WTC11 (cell line): Measurements from ENCODE around the gene CDH18. TPM values are rescaled to one million over a fixed set of nuclear protein-coding genes. Genes with fewer than 3 reads are reported as not detected.

ENCODE experiments used
- ATAC-seq: fragments of 200-7000 bp; cut with Tn5 transposase; 2 replicates; pipeline ENCODE4 v1.10.0; 2021; ENCODE audit warnings: mild to moderate bottlenecking, moderate library complexity
- CTCF ChIA-PET: fragments of 300-600 bp; sonication (Branson Sonifier 250); formaldehyde crosslinking; loops from one replicate; lab custom pipeline; 2021; ENCODE audit warnings: antibody characterized with exemption; lab: Charles Lee
- POLR2A ChIA-PET: fragments of 350-600 bp; sonication (Branson Sonifier 250); formaldehyde crosslinking; loops from one replicate; lab custom pipeline; 2021; ENCODE audit warnings: antibody characterized with exemption; lab: Charles Lee
- DNase-seq: peaks from one replicate; pipeline ENCODE4 v3.0.0; 2021; ENCODE audit warnings: low spot score
- H3K27ac Mint-ChIP-seq: 2 replicates; pipeline ENCODE4 v1.8.0; 2021; ENCODE audit warnings: mixed read lengths
- H3K27me3 Mint-ChIP-seq: 2 replicates; pipeline ENCODE4 v1.8.0; 2021; ENCODE audit warnings: low read depth, mild to moderate bottlenecking, moderate library complexity, mixed read lengths
- H3K36me3 Mint-ChIP-seq: 2 replicates; pipeline ENCODE4 v1.8.0; 2021; ENCODE audit warnings: mixed read lengths
- H3K4me1 Mint-ChIP-seq: 2 replicates; pipeline ENCODE4 v1.8.0; 2022; ENCODE audit warnings: mixed read lengths
- H3K4me3 Mint-ChIP-seq: 2 replicates; pipeline ENCODE4 v1.8.0; 2021; ENCODE audit warnings: mild to moderate bottlenecking, moderate library complexity, mixed read lengths
- H3K9me3 Mint-ChIP-seq: 2 replicates; pipeline ENCODE4 v1.8.0; 2021; ENCODE audit warnings: mixed read lengths
- ARID4B ChIP-seq: sonication (generic); formaldehyde crosslinking; IDR thresholded peaks from 2 replicates; pipeline ENCODE4 v1.8.0; 2023; ENCODE audit warnings: missing genetic modification reagents, mild to moderate bottlenecking, borderline replicate concordance
- CREB1 ChIP-seq: sonication (generic); formaldehyde crosslinking; IDR thresholded peaks from 2 replicates; pipeline ENCODE4 v1.8.0; 2023; ENCODE audit warnings: mild to moderate bottlenecking, missing genetic modification reagents
- HMGA2 ChIP-seq: fragments of 250-450 bp; sonication (Bioruptor Pico); IDR thresholded peaks from 2 replicates; pipeline ENCODE4 v1.4.0; 2021; ENCODE audit warnings: mild to moderate bottlenecking, moderate library complexity
- IRF2 ChIP-seq: sonication (generic); formaldehyde crosslinking; IDR thresholded peaks from 2 replicates; pipeline ENCODE4 v1.8.0; 2022; ENCODE audit warnings: low read depth, missing genetic modification reagents, borderline replicate concordance
- STAT6 ChIP-seq: sonication (generic); formaldehyde crosslinking; conservative IDR thresholded peaks from 2 replicates; pipeline ENCODE4 v1.8.1; 2023; ENCODE audit warnings: mild to moderate bottlenecking, low read depth, missing genetic modification reagents, moderate library complexity
- ZBTB21 ChIP-seq: sonication (generic); formaldehyde crosslinking; IDR thresholded peaks from 2 replicates; pipeline ENCODE4 v1.8.1; 2023; ENCODE audit warnings: mild to moderate bottlenecking, missing genetic modification reagents, borderline replicate concordance
- ZNF423 ChIP-seq: fragments of 250-450 bp; sonication (Bioruptor Pico); IDR thresholded peaks from 2 replicates; pipeline ENCODE4 v2.1.2; 2022; ENCODE audit warnings: mild to moderate bottlenecking, moderate library complexity
- total RNA-seq: library from RNA; stranded (reverse); gene quantifications from 3 replicates; pipeline ENCODE4 v1.2.3, GENCODE V29; 2021
- TF ChIP-seq, protein P1 (sequence below): sonication (generic); formaldehyde crosslinking; IDR thresholded peaks from 2 replicates; pipeline ENCODE4 v1.8.0; 2022; ENCODE audit warnings: mild to moderate bottlenecking, missing genetic modification reagents
- TF ChIP-seq, protein P2 (sequence below): sonication (generic); formaldehyde crosslinking; IDR thresholded peaks from 2 replicates; pipeline ENCODE4 v1.8.0; 2023; ENCODE audit warnings: mild to moderate bottlenecking, missing genetic modification reagents
- TF ChIP-seq, protein P3 (sequence below): sonication (generic); formaldehyde crosslinking; IDR thresholded peaks from 2 replicates; pipeline ENCODE4 v1.8.1; 2023; ENCODE audit warnings: mild to moderate bottlenecking, missing genetic modification reagents, borderline replicate concordance
- TF ChIP-seq, protein P4 (sequence below): sonication (generic); formaldehyde crosslinking; IDR thresholded peaks from 2 replicates; pipeline ENCODE4 v1.8.1; 2022; ENCODE audit warnings: mild to moderate bottlenecking, missing genetic modification reagents, moderate library complexity, borderline replicate concordance

The CDH18 gene
- total RNA-seq, 1 experiment from 2014 or later: 0.24 TPM

GRCh38 chr5:20000416-20000815 is 12.4 kb upstream of the CDH18 start:
- ChIA-PET CTCF (no interaction called here), POLR2A (no interaction called here)
- H3K36me3 Mint-ChIP-seq: no peaks in the 10 kb centered on the region
- DNase-seq (no peak), ATAC-seq (no peak)
- no peak overlapping the region for H3K27ac Mint-ChIP-seq
- TF ChIP-seq, protein P1, sequence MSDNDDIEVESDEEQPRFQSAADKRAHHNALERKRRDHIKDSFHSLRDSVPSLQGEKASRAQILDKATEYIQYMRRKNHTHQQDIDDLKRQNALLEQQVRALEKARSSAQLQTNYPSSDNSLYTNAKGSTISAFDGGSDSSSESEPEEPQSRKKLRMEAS (CRISPR knock-in tag): no peak
- no peak for TF ChIP-seq HMGA2 (CRISPR knock-in tag)
- H3K4me1 Mint-ChIP-seq: no peaks in the 10 kb centered on the region
- no peaks in the 10 kb centered on the region for H3K27me3 Mint-ChIP-seq
- H3K4me3 Mint-ChIP-seq: no peak overlapping the region
- H3K9me3 Mint-ChIP-seq: no peaks in the 10 kb centered on the region

- H3K4me3 Mint-ChIP-seq: peak overlapping the region; percentile 74
- peaks cover 9% of the 10 kb centered on the region; the same call in 1 of the 2 replicates for H3K4me1 Mint-ChIP-seq
- TF ChIP-seq, protein P2, sequence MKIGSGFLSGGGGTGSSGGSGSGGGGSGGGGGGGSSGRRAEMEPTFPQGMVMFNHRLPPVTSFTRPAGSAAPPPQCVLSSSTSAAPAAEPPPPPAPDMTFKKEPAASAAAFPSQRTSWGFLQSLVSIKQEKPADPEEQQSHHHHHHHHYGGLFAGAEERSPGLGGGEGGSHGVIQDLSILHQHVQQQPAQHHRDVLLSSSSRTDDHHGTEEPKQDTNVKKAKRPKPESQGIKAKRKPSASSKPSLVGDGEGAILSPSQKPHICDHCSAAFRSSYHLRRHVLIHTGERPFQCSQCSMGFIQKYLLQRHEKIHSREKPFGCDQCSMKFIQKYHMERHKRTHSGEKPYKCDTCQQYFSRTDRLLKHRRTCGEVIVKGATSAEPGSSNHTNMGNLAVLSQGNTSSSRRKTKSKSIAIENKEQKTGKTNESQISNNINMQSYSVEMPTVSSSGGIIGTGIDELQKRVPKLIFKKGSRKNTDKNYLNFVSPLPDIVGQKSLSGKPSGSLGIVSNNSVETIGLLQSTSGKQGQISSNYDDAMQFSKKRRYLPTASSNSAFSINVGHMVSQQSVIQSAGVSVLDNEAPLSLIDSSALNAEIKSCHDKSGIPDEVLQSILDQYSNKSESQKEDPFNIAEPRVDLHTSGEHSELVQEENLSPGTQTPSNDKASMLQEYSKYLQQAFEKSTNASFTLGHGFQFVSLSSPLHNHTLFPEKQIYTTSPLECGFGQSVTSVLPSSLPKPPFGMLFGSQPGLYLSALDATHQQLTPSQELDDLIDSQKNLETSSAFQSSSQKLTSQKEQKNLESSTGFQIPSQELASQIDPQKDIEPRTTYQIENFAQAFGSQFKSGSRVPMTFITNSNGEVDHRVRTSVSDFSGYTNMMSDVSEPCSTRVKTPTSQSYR (CRISPR knock-in tag): no peak
- TF ChIP-seq, protein P3, sequence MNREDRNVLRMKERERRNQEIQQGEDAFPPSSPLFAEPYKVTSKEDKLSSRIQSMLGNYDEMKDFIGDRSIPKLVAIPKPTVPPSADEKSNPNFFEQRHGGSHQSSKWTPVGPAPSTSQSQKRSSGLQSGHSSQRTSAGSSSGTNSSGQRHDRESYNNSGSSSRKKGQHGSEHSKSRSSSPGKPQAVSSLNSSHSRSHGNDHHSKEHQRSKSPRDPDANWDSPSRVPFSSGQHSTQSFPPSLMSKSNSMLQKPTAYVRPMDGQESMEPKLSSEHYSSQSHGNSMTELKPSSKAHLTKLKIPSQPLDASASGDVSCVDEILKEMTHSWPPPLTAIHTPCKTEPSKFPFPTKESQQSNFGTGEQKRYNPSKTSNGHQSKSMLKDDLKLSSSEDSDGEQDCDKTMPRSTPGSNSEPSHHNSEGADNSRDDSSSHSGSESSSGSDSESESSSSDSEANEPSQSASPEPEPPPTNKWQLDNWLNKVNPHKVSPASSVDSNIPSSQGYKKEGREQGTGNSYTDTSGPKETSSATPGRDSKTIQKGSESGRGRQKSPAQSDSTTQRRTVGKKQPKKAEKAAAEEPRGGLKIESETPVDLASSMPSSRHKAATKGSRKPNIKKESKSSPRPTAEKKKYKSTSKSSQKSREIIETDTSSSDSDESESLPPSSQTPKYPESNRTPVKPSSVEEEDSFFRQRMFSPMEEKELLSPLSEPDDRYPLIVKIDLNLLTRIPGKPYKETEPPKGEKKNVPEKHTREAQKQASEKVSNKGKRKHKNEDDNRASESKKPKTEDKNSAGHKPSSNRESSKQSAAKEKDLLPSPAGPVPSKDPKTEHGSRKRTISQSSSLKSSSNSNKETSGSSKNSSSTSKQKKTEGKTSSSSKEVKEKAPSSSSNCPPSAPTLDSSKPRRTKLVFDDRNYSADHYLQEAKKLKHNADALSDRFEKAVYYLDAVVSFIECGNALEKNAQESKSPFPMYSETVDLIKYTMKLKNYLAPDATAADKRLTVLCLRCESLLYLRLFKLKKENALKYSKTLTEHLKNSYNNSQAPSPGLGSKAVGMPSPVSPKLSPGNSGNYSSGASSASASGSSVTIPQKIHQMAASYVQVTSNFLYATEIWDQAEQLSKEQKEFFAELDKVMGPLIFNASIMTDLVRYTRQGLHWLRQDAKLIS (CRISPR knock-in tag): no peak
- TF ChIP-seq STAT6 (CRISPR knock-in tag) (no peak), CREB1 (CRISPR knock-in tag) (no peak), ZNF423 (no peak), ZBTB21 (CRISPR knock-in tag) (no peak), ARID4B (CRISPR knock-in tag) (no peak), IRF2 (no peak)
- TF ChIP-seq, protein P4, sequence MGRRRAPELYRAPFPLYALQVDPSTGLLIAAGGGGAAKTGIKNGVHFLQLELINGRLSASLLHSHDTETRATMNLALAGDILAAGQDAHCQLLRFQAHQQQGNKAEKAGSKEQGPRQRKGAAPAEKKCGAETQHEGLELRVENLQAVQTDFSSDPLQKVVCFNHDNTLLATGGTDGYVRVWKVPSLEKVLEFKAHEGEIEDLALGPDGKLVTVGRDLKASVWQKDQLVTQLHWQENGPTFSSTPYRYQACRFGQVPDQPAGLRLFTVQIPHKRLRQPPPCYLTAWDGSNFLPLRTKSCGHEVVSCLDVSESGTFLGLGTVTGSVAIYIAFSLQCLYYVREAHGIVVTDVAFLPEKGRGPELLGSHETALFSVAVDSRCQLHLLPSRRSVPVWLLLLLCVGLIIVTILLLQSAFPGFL: no peak
- H3K9me3 Mint-ChIP-seq: no peaks in the 10 kb centered on the region
- peaks cover 42% of the 10 kb centered on the region for H3K27me3 Mint-ChIP-seq
- no peak for ATAC-seq
- no peak for DNase-seq
- H3K36me3 Mint-ChIP-seq: no peaks in the 10 kb centered on the region
- POLR2A ChIA-PET: no interaction called here
- CTCF ChIA-PET: no interaction called here
- H3K27ac Mint-ChIP-seq: no peak overlapping the region
Observed at GRCh38 chr5:19988457-19988856, 457 bp upstream of the CDH18 start.
